K562 (cell line): ENCODE results near the gene HOXC12.

Experiments
- CHD2 ChIP-seq: IDR thresholded peaks from 2 replicates; pipeline ENCODE4 v1.6.1; 2011; ENCODE audit warnings: low read depth, low read length
- GATAD2A ChIP-seq: fragments of 450-650 bp; IDR thresholded peaks from 2 replicates; pipeline ENCODE4 v1.6.1; 2017
- KHSRP ChIP-seq: fragments of 450-650 bp; IDR thresholded peaks from 2 replicates; pipeline ENCODE4 v1.6.1; 2017
- NFXL1 ChIP-seq: fragments of 450-650 bp; formaldehyde crosslinking; IDR thresholded peaks from 2 replicates; pipeline ENCODE4 v1.4.0; 2021; ENCODE audit warnings: mild to moderate bottlenecking
- POLR2A ChIP-seq: fragments of 450-650 bp; conservative IDR thresholded peaks from 2 replicates; pipeline ENCODE4 v1.6.1; 2016
- RFX5 ChIP-seq: IDR thresholded peaks from 2 replicates; pipeline ENCODE4 v1.6.1; 2011; ENCODE audit warnings: low read depth, mild to moderate bottlenecking, improper control_type of control experiment, low read length
- ZFP30 ChIP-seq: fragments of 250-450 bp; sonication (Bioruptor Pico); IDR thresholded peaks from 2 replicates; pipeline ENCODE4 v1.8.0; 2022; ENCODE audit warnings: moderate library complexity, mild to moderate bottlenecking, inconsistent platforms, borderline replicate concordance
- ZNF140 ChIP-seq: fragments of 250-450 bp; sonication (Bioruptor Pico); IDR thresholded peaks from 2 replicates; pipeline ENCODE4 v1.8.0; 2021; ENCODE audit warnings: moderate library complexity, mild to moderate bottlenecking, inconsistent platforms
- TF ChIP-seq, protein P1 (sequence below), 3 experiments: IDR thresholded peaks in 2 of 3; conservative IDR thresholded peaks in 1 of 3; 2 replicates each; pipeline ENCODE4 v1.5.1; 2011 to 2012; ENCODE audit warnings: low read length in 3 of 3, mild to moderate bottlenecking in 3 of 3, control low read depth in 2 of 3, improper control_type of control experiment in 1 of 3, inconsistent platforms in 1 of 3, low read depth in 1 of 3, mixed read lengths in 1 of 3, moderate library complexity in 1 of 3; ENCODE audit not compliant: insufficient read depth in 2 of 3
- TF ChIP-seq, protein P2 (sequence below): sonication (generic); formaldehyde crosslinking; IDR thresholded peaks from 2 replicates; pipeline ENCODE4 v1.8.0; 2022; ENCODE audit warnings: mild to moderate bottlenecking, missing genetic modification reagents

DNA sequence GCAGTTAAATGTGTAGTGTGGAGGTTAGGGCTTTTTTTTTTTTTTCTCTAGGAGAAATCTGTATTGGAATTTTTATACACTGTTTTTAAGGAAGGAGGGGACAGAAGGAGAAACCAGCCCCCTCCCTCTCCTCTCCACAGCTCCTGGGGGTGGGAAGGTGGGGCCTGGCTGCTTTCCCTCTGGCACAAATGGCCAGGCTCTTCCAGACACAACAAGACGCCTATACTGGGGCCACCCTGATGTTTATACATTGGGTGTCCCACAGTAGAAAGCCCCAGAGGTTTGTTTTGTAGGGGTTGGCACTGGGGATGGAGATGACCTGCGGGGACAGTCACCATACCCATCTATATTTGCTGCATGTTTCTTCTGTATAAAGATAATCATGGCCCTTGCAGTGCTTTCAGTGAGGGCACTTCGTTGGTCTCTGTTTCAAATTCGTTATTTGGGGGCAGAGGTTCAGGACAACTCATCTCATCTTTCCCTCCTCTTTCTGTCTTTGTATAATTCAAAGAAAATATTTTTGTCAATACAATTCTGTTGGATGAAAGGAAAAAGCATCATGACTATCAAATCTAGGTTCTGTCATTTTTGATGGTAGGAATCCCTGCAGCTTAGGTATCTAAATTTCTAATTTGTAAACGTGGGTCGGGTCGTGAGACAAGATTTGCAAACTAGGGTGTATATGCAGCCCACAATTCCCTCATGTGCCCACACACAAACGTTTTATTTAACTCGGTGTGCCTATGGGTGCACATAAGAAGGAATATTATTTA, 22.3 kb downstream of the HOXC12 start:
- TF ChIP-seq POLR2A (no peak), NFXL1 (CRISPR knock-in tag) (no peak), ZNF140 (CRISPR knock-in tag) (no peak), CHD2 (no peak), GATAD2A (no peak), RFX5 (no peak), KHSRP (no peak), ZFP30 (CRISPR knock-in tag) (no peak)
- TF ChIP-seq, protein P1, sequence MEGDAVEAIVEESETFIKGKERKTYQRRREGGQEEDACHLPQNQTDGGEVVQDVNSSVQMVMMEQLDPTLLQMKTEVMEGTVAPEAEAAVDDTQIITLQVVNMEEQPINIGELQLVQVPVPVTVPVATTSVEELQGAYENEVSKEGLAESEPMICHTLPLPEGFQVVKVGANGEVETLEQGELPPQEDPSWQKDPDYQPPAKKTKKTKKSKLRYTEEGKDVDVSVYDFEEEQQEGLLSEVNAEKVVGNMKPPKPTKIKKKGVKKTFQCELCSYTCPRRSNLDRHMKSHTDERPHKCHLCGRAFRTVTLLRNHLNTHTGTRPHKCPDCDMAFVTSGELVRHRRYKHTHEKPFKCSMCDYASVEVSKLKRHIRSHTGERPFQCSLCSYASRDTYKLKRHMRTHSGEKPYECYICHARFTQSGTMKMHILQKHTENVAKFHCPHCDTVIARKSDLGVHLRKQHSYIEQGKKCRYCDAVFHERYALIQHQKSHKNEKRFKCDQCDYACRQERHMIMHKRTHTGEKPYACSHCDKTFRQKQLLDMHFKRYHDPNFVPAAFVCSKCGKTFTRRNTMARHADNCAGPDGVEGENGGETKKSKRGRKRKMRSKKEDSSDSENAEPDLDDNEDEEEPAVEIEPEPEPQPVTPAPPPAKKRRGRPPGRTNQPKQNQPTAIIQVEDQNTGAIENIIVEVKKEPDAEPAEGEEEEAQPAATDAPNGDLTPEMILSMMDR (IDR thresholded peaks at IDR 0.05 in 2 of 3, conservative IDR thresholded peaks at IDR 0.05 in 1 of 3; ENCODE audit: insufficient read depth in 2 of 3, low read depth in 1 of 3, low read length in 3 of 3): no peak
- TF ChIP-seq, protein P2, sequence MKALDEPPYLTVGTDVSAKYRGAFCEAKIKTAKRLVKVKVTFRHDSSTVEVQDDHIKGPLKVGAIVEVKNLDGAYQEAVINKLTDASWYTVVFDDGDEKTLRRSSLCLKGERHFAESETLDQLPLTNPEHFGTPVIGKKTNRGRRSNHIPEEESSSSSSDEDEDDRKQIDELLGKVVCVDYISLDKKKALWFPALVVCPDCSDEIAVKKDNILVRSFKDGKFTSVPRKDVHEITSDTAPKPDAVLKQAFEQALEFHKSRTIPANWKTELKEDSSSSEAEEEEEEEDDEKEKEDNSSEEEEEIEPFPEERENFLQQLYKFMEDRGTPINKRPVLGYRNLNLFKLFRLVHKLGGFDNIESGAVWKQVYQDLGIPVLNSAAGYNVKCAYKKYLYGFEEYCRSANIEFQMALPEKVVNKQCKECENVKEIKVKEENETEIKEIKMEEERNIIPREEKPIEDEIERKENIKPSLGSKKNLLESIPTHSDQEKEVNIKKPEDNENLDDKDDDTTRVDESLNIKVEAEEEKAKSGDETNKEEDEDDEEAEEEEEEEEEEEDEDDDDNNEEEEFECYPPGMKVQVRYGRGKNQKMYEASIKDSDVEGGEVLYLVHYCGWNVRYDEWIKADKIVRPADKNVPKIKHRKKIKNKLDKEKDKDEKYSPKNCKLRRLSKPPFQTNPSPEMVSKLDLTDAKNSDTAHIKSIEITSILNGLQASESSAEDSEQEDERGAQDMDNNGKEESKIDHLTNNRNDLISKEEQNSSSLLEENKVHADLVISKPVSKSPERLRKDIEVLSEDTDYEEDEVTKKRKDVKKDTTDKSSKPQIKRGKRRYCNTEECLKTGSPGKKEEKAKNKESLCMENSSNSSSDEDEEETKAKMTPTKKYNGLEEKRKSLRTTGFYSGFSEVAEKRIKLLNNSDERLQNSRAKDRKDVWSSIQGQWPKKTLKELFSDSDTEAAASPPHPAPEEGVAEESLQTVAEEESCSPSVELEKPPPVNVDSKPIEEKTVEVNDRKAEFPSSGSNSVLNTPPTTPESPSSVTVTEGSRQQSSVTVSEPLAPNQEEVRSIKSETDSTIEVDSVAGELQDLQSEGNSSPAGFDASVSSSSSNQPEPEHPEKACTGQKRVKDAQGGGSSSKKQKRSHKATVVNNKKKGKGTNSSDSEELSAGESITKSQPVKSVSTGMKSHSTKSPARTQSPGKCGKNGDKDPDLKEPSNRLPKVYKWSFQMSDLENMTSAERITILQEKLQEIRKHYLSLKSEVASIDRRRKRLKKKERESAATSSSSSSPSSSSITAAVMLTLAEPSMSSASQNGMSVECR (CRISPR knock-in tag): no peak
